Cardiac muscle cell (in vitro differentiated cells and primary cell): ENCODE measurements around the gene RYR2. TPM values are rescaled to one million over a fixed set of nuclear protein-coding genes. Genes with fewer than 3 reads are reported as not detected.

ENCODE experiments used
- DNase-seq, 2 donors: peaks; one replicate each; pipeline versions ENCODE4 v3.0.0 to v3.0.0-alpha.2; 2010 to 2017; ENCODE audit warnings: low read depth in 1 of 2, low spot score in 1 of 2
- H3K27ac ChIP-seq: fragments of 200-600 bp; sonication (generic); 2 replicates; pipeline ENCODE4 v1.5.1; 2016
- H3K27me3 ChIP-seq: fragments of 200-600 bp; sonication (generic); 2 replicates; pipeline ENCODE4 v1.6.0; 2016; ENCODE audit warnings: control low read depth
- H3K36me3 ChIP-seq: fragments of 200-600 bp; sonication (generic); 2 replicates; pipeline ENCODE4 v1.5.1; 2016; ENCODE audit warnings: control low read depth
- H3K4me1 ChIP-seq: fragments of 200-600 bp; sonication (generic); 2 replicates; pipeline ENCODE4 v1.8.1; 2017; ENCODE audit warnings: low read depth, mild to moderate bottlenecking, mixed run types
- H3K4me3 ChIP-seq: fragments of 200-600 bp; sonication (generic); 2 replicates; pipeline ENCODE4 v1.5.1; 2016; ENCODE audit warnings: mild to moderate bottlenecking
- H3K9me3 ChIP-seq: fragments of 200-600 bp; sonication (generic); 2 replicates; pipeline ENCODE4 v1.5.1; 2017; ENCODE audit warnings: low read depth, mild to moderate bottlenecking, control low read depth
- polyA plus RNA-seq: library from polyadenylated mRNA; unstranded; fragments of >200 nt; fragmentation: Nextera tagmentation; extraction: Ambion mirVana; gene quantifications from 2 replicates; pipeline ENCODE4 v1.2.1, GENCODE V29; 2016
- total RNA-seq: library from RNA; depleted of rRNA; stranded (reverse); fragments of >200 nt; gene quantifications from 2 replicates; pipeline ENCODE4 v1.2.3, GENCODE V29; 2016
- TF ChIP-seq, protein P1 (sequence below): IDR thresholded peaks from 2 replicates; pipeline ENCODE4 v1.5.1; 2012; ENCODE audit warnings: low read depth, mild to moderate bottlenecking, low read length

Gene RYR2
- total and polyA plus RNA-seq, 2 experiments from 2014 or later = 29.8 to 155 TPM

DNA sequence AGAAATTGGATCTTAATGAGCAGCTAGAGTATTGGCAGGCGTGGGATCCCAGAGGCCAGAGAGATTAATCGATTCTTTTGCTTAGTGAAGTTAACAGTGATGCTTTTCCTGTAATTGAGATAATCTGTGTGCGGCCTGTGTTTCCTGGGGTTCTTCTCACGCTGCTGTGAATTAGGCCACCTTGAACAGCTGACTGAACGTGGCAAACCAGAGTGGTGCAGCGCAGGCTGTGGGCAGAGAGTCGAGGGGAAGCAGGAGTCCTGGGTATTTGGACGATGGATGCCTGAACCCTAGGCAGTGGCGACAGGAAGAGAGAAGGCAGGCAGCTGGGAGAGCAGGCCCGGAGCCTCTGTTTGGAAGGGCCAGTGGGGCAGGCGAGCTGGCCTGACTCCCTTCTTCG, 51.7 kb downstream of the RYR2 start:
- no peak for DNase-seq
- Histone ChIP-seq H3K27me3 (no peaks in the 10 kb centered on the region), H3K4me3 (no peak overlapping the region), H3K36me3 (peaks cover under 1% of the 10 kb centered on the region), H3K9me3 (no peaks in the 10 kb centered on the region), H3K27ac (peak overlapping the region; percentile 73), H3K4me1 (peaks cover 40% of the 10 kb centered on the region)
- TF ChIP-seq, protein P1, sequence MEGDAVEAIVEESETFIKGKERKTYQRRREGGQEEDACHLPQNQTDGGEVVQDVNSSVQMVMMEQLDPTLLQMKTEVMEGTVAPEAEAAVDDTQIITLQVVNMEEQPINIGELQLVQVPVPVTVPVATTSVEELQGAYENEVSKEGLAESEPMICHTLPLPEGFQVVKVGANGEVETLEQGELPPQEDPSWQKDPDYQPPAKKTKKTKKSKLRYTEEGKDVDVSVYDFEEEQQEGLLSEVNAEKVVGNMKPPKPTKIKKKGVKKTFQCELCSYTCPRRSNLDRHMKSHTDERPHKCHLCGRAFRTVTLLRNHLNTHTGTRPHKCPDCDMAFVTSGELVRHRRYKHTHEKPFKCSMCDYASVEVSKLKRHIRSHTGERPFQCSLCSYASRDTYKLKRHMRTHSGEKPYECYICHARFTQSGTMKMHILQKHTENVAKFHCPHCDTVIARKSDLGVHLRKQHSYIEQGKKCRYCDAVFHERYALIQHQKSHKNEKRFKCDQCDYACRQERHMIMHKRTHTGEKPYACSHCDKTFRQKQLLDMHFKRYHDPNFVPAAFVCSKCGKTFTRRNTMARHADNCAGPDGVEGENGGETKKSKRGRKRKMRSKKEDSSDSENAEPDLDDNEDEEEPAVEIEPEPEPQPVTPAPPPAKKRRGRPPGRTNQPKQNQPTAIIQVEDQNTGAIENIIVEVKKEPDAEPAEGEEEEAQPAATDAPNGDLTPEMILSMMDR = no peak

DNA sequence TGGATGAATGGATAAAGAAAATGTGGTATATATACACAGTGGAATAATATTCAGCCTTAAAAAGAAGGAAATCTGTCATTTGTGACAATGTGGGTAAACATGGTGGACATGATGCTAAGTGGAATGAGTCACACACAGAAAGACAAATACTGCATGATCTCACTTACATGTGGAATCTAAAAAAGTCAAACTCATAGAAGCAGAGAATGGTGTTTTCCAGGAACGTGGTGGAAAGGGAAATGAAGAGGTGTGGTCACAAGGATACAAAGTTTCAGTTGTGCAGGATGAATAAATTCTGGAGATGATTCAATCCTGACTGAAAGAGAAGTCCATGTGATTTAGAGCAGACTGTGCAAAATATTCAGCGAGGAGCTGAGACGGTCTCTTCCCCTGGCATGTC, 56.6 kb downstream of the RYR2 start:
- Histone ChIP-seq H3K27me3 (no peaks in the 10 kb centered on the region), H3K27ac (no peak overlapping the region), H3K36me3 (peaks cover 3% of the 10 kb centered on the region), H3K4me3 (no peak overlapping the region), H3K4me1 (peaks cover 34% of the 10 kb centered on the region), H3K9me3 (no peaks in the 10 kb centered on the region)
- no peak for DNase-seq
- TF ChIP-seq, protein P1 = no peak

DNA sequence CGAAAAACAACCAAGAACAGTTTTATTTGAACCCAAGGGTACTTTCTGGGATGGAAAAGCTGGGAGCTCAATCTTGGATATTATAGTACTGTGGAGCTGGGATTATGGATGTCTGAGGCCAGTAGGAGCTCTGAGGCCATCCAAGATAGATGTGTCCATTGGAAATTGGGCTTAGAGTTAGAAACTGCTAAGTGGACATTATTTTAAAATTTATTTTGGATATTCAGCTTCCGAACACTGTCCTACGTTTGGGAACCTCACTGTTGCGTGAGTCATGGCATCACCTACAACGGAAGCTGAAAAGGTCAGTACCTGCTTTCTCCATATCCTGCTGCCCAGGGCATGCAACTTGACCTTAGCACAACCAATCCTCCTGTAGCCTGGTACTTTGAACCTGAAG, 61.0 kb downstream of the RYR2 start:
- no peak overlapping the region for H3K27ac ChIP-seq

DNA sequence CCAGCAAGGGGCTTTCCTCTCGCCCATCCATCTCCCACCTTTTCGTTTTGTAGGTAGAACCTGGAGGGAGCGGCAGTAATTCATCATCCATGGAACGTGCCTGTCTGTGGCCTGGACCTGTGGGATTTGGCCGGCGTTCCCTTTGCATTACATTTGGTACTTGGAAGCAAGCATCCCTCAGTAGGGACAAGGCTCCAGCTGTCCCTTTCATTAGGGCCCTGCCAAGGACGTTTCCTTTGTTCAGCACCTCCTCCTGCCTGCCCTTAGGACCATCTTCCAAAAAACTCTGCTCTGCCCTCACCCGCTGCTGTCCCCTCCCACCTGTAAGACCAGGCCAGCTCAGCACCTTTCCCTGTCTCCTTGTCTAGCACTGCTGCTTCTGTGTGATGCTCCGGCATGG, 62.1 kb downstream of the RYR2 start:
- TF ChIP-seq, protein P1 = no peak
- H3K9me3 ChIP-seq = no peaks in the 10 kb centered on the region
- H3K36me3 ChIP-seq = peaks cover 4% of the 10 kb centered on the region
- H3K27me3 ChIP-seq = no peaks in the 10 kb centered on the region
- H3K27ac ChIP-seq = no peak overlapping the region
- no peak overlapping the region for H3K4me3 ChIP-seq
- peaks cover 23% of the 10 kb centered on the region for H3K4me1 ChIP-seq
- no peak for DNase-seq

More for the DNA sequence above, 61.0 kb downstream of the RYR2 start:
- H3K27me3 ChIP-seq = no peaks in the 10 kb centered on the region
- no peak for DNase-seq
- peaks cover 7% of the 10 kb centered on the region for H3K36me3 ChIP-seq
- no peaks in the 10 kb centered on the region for H3K9me3 ChIP-seq
- H3K4me1 ChIP-seq = peaks cover 15% of the 10 kb centered on the region
- H3K4me3 ChIP-seq = no peak overlapping the region
- TF ChIP-seq, protein P1 = no peak

DNA sequence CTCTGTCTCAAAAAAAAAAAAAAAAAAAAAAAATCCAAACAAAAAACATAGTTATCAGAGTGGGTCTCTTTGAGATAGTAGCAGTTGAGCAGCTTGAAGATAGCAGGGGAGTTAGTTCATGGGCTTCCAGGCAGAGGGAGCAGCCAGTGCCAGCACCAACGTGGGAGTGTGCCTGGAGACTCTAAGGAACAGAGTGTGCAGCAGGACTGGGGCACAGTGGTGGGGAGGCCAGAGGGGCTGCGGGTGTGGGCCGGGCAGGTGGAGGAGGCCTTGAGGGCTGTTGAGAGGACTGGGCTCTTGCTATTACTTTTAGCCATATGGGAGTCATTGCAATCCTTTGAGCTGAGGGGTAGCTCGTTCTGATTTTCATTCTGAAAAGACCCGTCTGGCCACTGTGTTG, 63.8 kb downstream of the RYR2 start:
- peaks cover 4% of the 10 kb centered on the region for H3K36me3 ChIP-seq
- DNase-seq = peak in 1 of 2 donors; percentile 7
- H3K27me3 ChIP-seq = no peaks in the 10 kb centered on the region
- TF ChIP-seq, protein P1 = no peak
- no peaks in the 10 kb centered on the region for H3K9me3 ChIP-seq
- H3K4me3 ChIP-seq = no peak overlapping the region
- H3K4me1 ChIP-seq = peaks cover 23% of the 10 kb centered on the region
- H3K27ac ChIP-seq = peak overlapping the region; percentile 32
